GM21619 (cell line): ENCODE measurements around the gene XYLT1.
A peak's percentile ranks its signal among the peaks of the same experiment; 100 is the strongest.

Experiments
- ATAC-seq: cut with Tn5 transposase; IDR thresholded peaks from one replicate; pipeline ENCODE4 v1.9.1; 2021; ENCODE audit not compliant: unreplicated experiment

XYLT1 gene

GRCh38 chr16:17403859-17404545, 66.8 kb downstream of the XYLT1 start:
- ATAC-seq: no peak

- no peak for ATAC-seq
Measured at GRCh38 chr16:17403156-17403809, 67.5 kb downstream of the XYLT1 start.

- ATAC-seq: no peak
Measured at GRCh38 chr16:17397499-17397891, 73.3 kb downstream of the XYLT1 start.

GRCh38 chr16:17396762-17397498, 73.8 kb downstream of the XYLT1 start:
- no peak for ATAC-seq

- ATAC-seq: no peak
Measured at GRCh38 chr16:17395849-17396480, 74.8 kb downstream of the XYLT1 start.

GRCh38 chr16:17392857-17393692, 77.7 kb downstream of the XYLT1 start:
- no peak for ATAC-seq

GRCh38 chr16:17392127-17392856, 78.5 kb downstream of the XYLT1 start:
- no peak for ATAC-seq

- no peak for ATAC-seq
Measured at GRCh38 chr16:17391715-17392114, 79.0 kb downstream of the XYLT1 start.

- no peak for ATAC-seq
Measured at GRCh38 chr16:17389384-17389783, 81.4 kb downstream of the XYLT1 start.

GRCh38 chr16:17387256-17387655, 83.5 kb downstream of the XYLT1 start:
- no peak for ATAC-seq

- ATAC-seq: no peak
Measured at GRCh38 chr16:17386229-17386628, 84.5 kb downstream of the XYLT1 start.

GRCh38 chr16:17384471-17384870, 86.3 kb downstream of the XYLT1 start:
- no peak for ATAC-seq

GRCh38 chr16:17382949-17383863, 87.6 kb downstream of the XYLT1 start:
- no peak for ATAC-seq

GRCh38 chr16:17382514-17382913, 88.2 kb downstream of the XYLT1 start:
- ATAC-seq: no peak

- ATAC-seq: no peak
Measured at GRCh38 chr16:17381784-17382183, 89.0 kb downstream of the XYLT1 start.

GRCh38 chr16:17380613-17381012, 90.1 kb downstream of the XYLT1 start:
- ATAC-seq: no peak

GRCh38 chr16:17379121-17379571, 91.6 kb downstream of the XYLT1 start:
- ATAC-seq: no peak

- peak; percentile 54 for ATAC-seq
Measured at GRCh38 chr16:17377360-17378324, 93.1 kb downstream of the XYLT1 start.
